Measurements from ENCODE around the gene ATP6V0D1.

ATP6V0D1 gene

GRCh38 chr16:67399749-67400704 is 80.9 kb downstream of the ATP6V0D1 start:
- no peak for DNase-seq (ENCODE audit: extremely low spot score)
- POLR2A ChIA-PET, result no interaction called here
- TF ChIP-seq HDGF (IDR thresholded peaks at IDR 0.05; ENCODE audit: borderline replicate concordance), result no peak
- CTCF ChIA-PET, result interaction anchor here (1.1 kb wide), 1 partner anchor 30 kb away, joined by 3 read pairs; no protein-coding TSS in a partner anchor

GRCh38 chr16:67399218-67399733 is 81.7 kb downstream of the ATP6V0D1 start:
- DNase-seq (ENCODE audit: extremely low spot score), result no peak
- ChIA-PET POLR2A (no interaction called here), CTCF (interaction anchor here (0.6 to 1.1 kb wide), 2 partner anchors 30 to 33 kb away, joined by 3 read pairs; no protein-coding TSS in a partner anchor)
- TF ChIP-seq PKNOX1 (IDR thresholded peaks at IDR 0.05), result no peak
- no peak for TF ChIP-seq ZNF384 (IDR thresholded peaks at IDR 0.05)
- no peak for TF ChIP-seq NFRKB (IDR thresholded peaks at IDR 0.05)
- no peak for TF ChIP-seq L3MBTL2 (conservative IDR thresholded peaks at IDR 0.05)
- TF ChIP-seq FOXK2 (IDR thresholded peaks at IDR 0.05), result no peak
- TF ChIP-seq FOXA1 (IDR thresholded peaks at IDR 0.05), result no peak
- no peak for TF ChIP-seq LEF1 (IDR thresholded peaks at IDR 0.05; ENCODE audit: borderline replicate concordance)
- TF ChIP-seq TARDBP (IDR thresholded peaks at IDR 0.05), result no peak
- no peak for TF ChIP-seq CTBP1 (IDR thresholded peaks at IDR 0.05; ENCODE audit: borderline replicate concordance)
- TF ChIP-seq FOXM1 (IDR thresholded peaks at IDR 0.05; ENCODE audit: borderline replicate concordance), result no peak
- no peak for TF ChIP-seq SUZ12 (IDR thresholded peaks at IDR 0.05)
- TF ChIP-seq BHLHE40 (IDR thresholded peaks at IDR 0.05; ENCODE audit: borderline replicate concordance), result no peak
- TF ChIP-seq SP1 (IDR thresholded peaks at IDR 0.05), result no peak
- TF ChIP-seq ELF4 (IDR thresholded peaks at IDR 0.05), result no peak
- no peak for TF ChIP-seq HDGF (IDR thresholded peaks at IDR 0.05; ENCODE audit: borderline replicate concordance)
- TF ChIP-seq ARNT (IDR thresholded peaks at IDR 0.05), result no peak

- ChIA-PET CTCF (interaction anchor here (0.6 kb wide), 1 partner anchor 32 kb away, joined by 3 read pairs; no protein-coding TSS in a partner anchor), POLR2A (no interaction called here)
- TF ChIP-seq ELF4 (IDR thresholded peaks at IDR 0.05), result no peak
- no peak for TF ChIP-seq BHLHE40 (IDR thresholded peaks at IDR 0.05; ENCODE audit: borderline replicate concordance)
- TF ChIP-seq NFRKB (IDR thresholded peaks at IDR 0.05), result no peak
- no peak for TF ChIP-seq ZNF384 (IDR thresholded peaks at IDR 0.05)
- no peak for TF ChIP-seq ARNT (IDR thresholded peaks at IDR 0.05)
- no peak for TF ChIP-seq L3MBTL2 (conservative IDR thresholded peaks at IDR 0.05)
- TF ChIP-seq HDGF (IDR thresholded peaks at IDR 0.05; ENCODE audit: borderline replicate concordance), result no peak
- no peak for TF ChIP-seq FOXK2 (IDR thresholded peaks at IDR 0.05)
- TF ChIP-seq LEF1 (IDR thresholded peaks at IDR 0.05; ENCODE audit: borderline replicate concordance), result no peak
- no peak for TF ChIP-seq CTBP1 (IDR thresholded peaks at IDR 0.05; ENCODE audit: borderline replicate concordance)
- no peak for TF ChIP-seq PKNOX1 (IDR thresholded peaks at IDR 0.05)
- TF ChIP-seq SUZ12 (IDR thresholded peaks at IDR 0.05), result no peak
- TF ChIP-seq TARDBP (IDR thresholded peaks at IDR 0.05), result no peak
- no peak for TF ChIP-seq SP1 (IDR thresholded peaks at IDR 0.05)
- no peak for TF ChIP-seq FOXA1 (IDR thresholded peaks at IDR 0.05)
- no peak for TF ChIP-seq FOXM1 (IDR thresholded peaks at IDR 0.05; ENCODE audit: borderline replicate concordance)
- DNase-seq (ENCODE audit: extremely low spot score), result no peak
These were observed 82.3 kb downstream of the ATP6V0D1 start for GRCh38 chr16:67398546-67399217.

- no peak for DNase-seq (ENCODE audit: extremely low spot score)
- POLR2A ChIA-PET, result no interaction called here
- TF ChIP-seq CTBP1 (IDR thresholded peaks at IDR 0.05; ENCODE audit: borderline replicate concordance), result no peak
- no peak for TF ChIP-seq ZNF384 (IDR thresholded peaks at IDR 0.05)
- TF ChIP-seq FOXA1 (IDR thresholded peaks at IDR 0.05), result no peak
- no peak for TF ChIP-seq ELF4 (IDR thresholded peaks at IDR 0.05)
- TF ChIP-seq PKNOX1 (IDR thresholded peaks at IDR 0.05), result no peak
- TF ChIP-seq HDGF (IDR thresholded peaks at IDR 0.05; ENCODE audit: borderline replicate concordance), result no peak
- TF ChIP-seq TARDBP (IDR thresholded peaks at IDR 0.05), result no peak
- TF ChIP-seq FOXM1 (IDR thresholded peaks at IDR 0.05; ENCODE audit: borderline replicate concordance), result no peak
- TF ChIP-seq SUZ12 (IDR thresholded peaks at IDR 0.05), result no peak
- CTCF ChIA-PET, result no interaction called here
These were observed 83.0 kb downstream of the ATP6V0D1 start for GRCh38 chr16:67397812-67398545.

GRCh38 chr16:67397036-67397801 is 83.7 kb downstream of the ATP6V0D1 start:
- ChIA-PET CTCF (no interaction called here), POLR2A (no interaction called here)
- DNase-seq (ENCODE audit: extremely low spot score), result no peak
- no peak for TF ChIP-seq ELF4 (IDR thresholded peaks at IDR 0.05)
- TF ChIP-seq NFRKB (IDR thresholded peaks at IDR 0.05), result no peak

Data from HEK293T (cell line).